Body of pancreas (tissue), 4 donors: ENCODE measurements around the gene BRME1.

ENCODE experiments used
- CTCF ChIP-seq, 7 experiments: fragments of 450-650 bp in 4 of 7; fragments of 200-600 bp in 3 of 7; sonication (generic) in 3 of 7; IDR thresholded peaks; one replicate each; pipeline ENCODE4 v1.5.1; 2016 to 2019; ENCODE audit warnings: antibody characterized with exemption in 7 of 7
- POLR2A ChIP-seq, 3 donors: fragments of 450-650 bp; IDR thresholded peaks; one replicate each; pipeline ENCODE4 v1.6.1; 2016; ENCODE audit warnings: antibody characterized with exemption in 3 of 3, mild to moderate bottlenecking in 2 of 3

GRCh38 chr19:13856497-13856896 lies 49.4 kb downstream of the BRME1 start:
- TF ChIP-seq CTCF (IDR thresholded peaks at IDR 0.05) (no peak), POLR2A (IDR thresholded peaks at IDR 0.05) (no peak)
